Glutamatergic neuron (in vitro differentiated cells): Measurements from ENCODE around the gene MLNR. TPM values are rescaled to one million over a fixed set of nuclear protein-coding genes. Genes with fewer than 3 reads are reported as not detected.

Experiments used
- DNase-seq: peaks from one replicate; pipeline ENCODE4 v3.0.0; 2022
- H3K27ac Mint-ChIP-seq: one replicate; pipeline ENCODE4 v1.8.0; 2020; ENCODE audit warnings: mild to moderate bottlenecking, mixed read lengths, inconsistent platforms; ENCODE audit not compliant: unreplicated experiment
- H3K27me3 Mint-ChIP-seq: one replicate; pipeline ENCODE4 v1.8.0; 2020; ENCODE audit warnings: mild to moderate bottlenecking, moderate library complexity, mixed read lengths, inconsistent platforms; ENCODE audit not compliant: unreplicated experiment
- H3K36me3 Mint-ChIP-seq: one replicate; pipeline ENCODE4 v1.8.0; 2020; ENCODE audit warnings: mild to moderate bottlenecking, mixed read lengths, inconsistent platforms; ENCODE audit not compliant: unreplicated experiment
- H3K4me1 Mint-ChIP-seq: one replicate; pipeline ENCODE4 v1.8.0; 2020; ENCODE audit warnings: mild to moderate bottlenecking, low read depth, mixed read lengths, inconsistent platforms; ENCODE audit not compliant: unreplicated experiment
- H3K4me3 Mint-ChIP-seq: one replicate; pipeline ENCODE4 v1.8.0; 2020; ENCODE audit warnings: mild to moderate bottlenecking, mixed read lengths, inconsistent platforms; ENCODE audit not compliant: unreplicated experiment
- H3K9me3 Mint-ChIP-seq: one replicate; pipeline ENCODE4 v1.8.0; 2020; ENCODE audit warnings: mild to moderate bottlenecking, moderate library complexity, mixed read lengths, inconsistent platforms; ENCODE audit not compliant: unreplicated experiment
- CTCF ChIP-seq: fragments of 200-600 bp; sonication (generic); IDR thresholded peaks from one replicate; pipeline ENCODE4 v1.5.0; 2021; ENCODE audit not compliant: partially characterized antibody, unreplicated experiment
- total RNA-seq: library from RNA; stranded (reverse); fragmentation: NEBNext Ultra II Directional; extraction: Animal tissue kit (Norgen Biotek cat#: 25700); gene quantifications from one replicate; pipeline ENCODE4 v1.2.1, GENCODE V29; 2021; ENCODE audit not compliant: unreplicated experiment

The MLNR gene
- total RNA-seq, 1 donor from 2014 or later: not detected

GRCh38 chr13:49247643-49248621 lies 27.8 kb downstream of the MLNR start, which contains the start of gene CDADC1:
Gene CDADC1, plus strand, starts transcription at chr13:49247925. Its CDS starts 113 bp downstream, at chr13:49248038.
- peaks cover 8% of the 10 kb centered on the region for H3K9me3 Mint-ChIP-seq
- peaks cover 1% of the 10 kb centered on the region for H3K27me3 Mint-ChIP-seq
- H3K36me3 Mint-ChIP-seq: no peaks in the 10 kb centered on the region
- peak within 1 kb of the TSS; percentile 87 for H3K27ac Mint-ChIP-seq
- H3K4me3 Mint-ChIP-seq: peak within 1 kb of the TSS; percentile 97
- DNase-seq: peak; percentile 100
- H3K4me1 Mint-ChIP-seq: no peaks in the 10 kb centered on the region
- no peak for TF ChIP-seq CTCF

GRCh38 chr13:49248622-49249002 lies 28.5 kb downstream of the MLNR start:
- peak overlapping the region; percentile 97 for H3K4me3 Mint-ChIP-seq
- DNase-seq: no peak
- no peaks in the 10 kb centered on the region for H3K36me3 Mint-ChIP-seq
- peaks cover 8% of the 10 kb centered on the region for H3K9me3 Mint-ChIP-seq
- no peak for TF ChIP-seq CTCF
- no peaks in the 10 kb centered on the region for H3K4me1 Mint-ChIP-seq
- peak overlapping the region; percentile 87 for H3K27ac Mint-ChIP-seq
- H3K27me3 Mint-ChIP-seq: peaks cover 1% of the 10 kb centered on the region

GRCh38 chr13:49251326-49251725 lies 31.2 kb downstream of the MLNR start:
- DNase-seq: no peak
- TF ChIP-seq CTCF: no peak
- Mint-ChIP-seq H3K4me3 (no peak overlapping the region), H3K36me3 (no peaks in the 10 kb centered on the region), H3K4me1 (no peaks in the 10 kb centered on the region), H3K27ac (no peak overlapping the region), H3K27me3 (peaks cover 1% of the 10 kb centered on the region), H3K9me3 (peaks cover 8% of the 10 kb centered on the region)

GRCh38 chr13:49253310-49253709 lies 33.2 kb downstream of the MLNR start:
- no peak for TF ChIP-seq CTCF
- Mint-ChIP-seq H3K4me3 (no peak overlapping the region), H3K27me3 (peaks cover 1% of the 10 kb centered on the region), H3K9me3 (peaks cover 4% of the 10 kb centered on the region), H3K4me1 (no peaks in the 10 kb centered on the region), H3K27ac (no peak overlapping the region), H3K36me3 (no peaks in the 10 kb centered on the region)
- DNase-seq: no peak

GRCh38 chr13:49254007-49254406 lies 33.9 kb downstream of the MLNR start:
- no peaks in the 10 kb centered on the region for H3K9me3 Mint-ChIP-seq
- H3K27me3 Mint-ChIP-seq: peaks cover 1% of the 10 kb centered on the region
- no peak for DNase-seq
- no peaks in the 10 kb centered on the region for H3K36me3 Mint-ChIP-seq
- no peak for TF ChIP-seq CTCF
- no peak overlapping the region for H3K4me3 Mint-ChIP-seq
- no peaks in the 10 kb centered on the region for H3K4me1 Mint-ChIP-seq
- no peak overlapping the region for H3K27ac Mint-ChIP-seq
